Astrocyte (in vitro differentiated cells and primary cell): ENCODE results near the gene DACT3. TPM values are rescaled to one million over a fixed set of nuclear protein-coding genes. Genes with fewer than 3 reads are reported as not detected.

Source experiments
- DNase-seq: peaks from one replicate; pipeline ENCODE4 v3.0.0-alpha.2; 2010; ENCODE audit warnings: low read depth
- FAIRE-seq: peaks from 2 replicates; lab custom pipeline; 2011; peaks lifted over from hg19 to GRCh38; lab: Jason Lieb, UNC
- H2AFZ ChIP-seq: 2 replicates; pipeline ENCODE4 v1.6.0; 2012; ENCODE audit warnings: low read depth, low read length, inconsistent platforms
- H3K27ac ChIP-seq: 2 replicates; pipeline ENCODE4 v1.5.1; 2011; ENCODE audit warnings: low read depth, low read length, inconsistent platforms
- H3K27me3 ChIP-seq: 2 replicates; pipeline ENCODE4 v1.6.0; 2011; ENCODE audit warnings: low read length, inconsistent platforms; ENCODE audit not compliant: insufficient read depth
- H3K36me3 ChIP-seq: 2 replicates; pipeline ENCODE4 v1.5.1; 2011; ENCODE audit warnings: low read length, inconsistent platforms; ENCODE audit not compliant: insufficient read depth
- H3K4me1 ChIP-seq: 2 replicates; pipeline ENCODE4 v1.5.1; 2011; ENCODE audit warnings: low read length, inconsistent platforms; ENCODE audit not compliant: insufficient read depth
- H3K4me2 ChIP-seq: 2 replicates; pipeline ENCODE4 v1.6.0; 2012; ENCODE audit warnings: low read length, inconsistent platforms
- H3K4me3 ChIP-seq: 2 replicates; pipeline ENCODE4 v1.5.1; 2011; ENCODE audit warnings: low read depth, mild to moderate bottlenecking, low read length, inconsistent platforms; ENCODE audit not compliant: insufficient read depth
- H3K79me2 ChIP-seq: 2 replicates; pipeline ENCODE4 v1.6.0; 2012; ENCODE audit warnings: mild to moderate bottlenecking, low read length, inconsistent platforms; ENCODE audit not compliant: insufficient read depth
- H3K9ac ChIP-seq: 2 replicates; pipeline ENCODE4 v1.6.0; 2012; ENCODE audit warnings: mild to moderate bottlenecking, low read length, inconsistent platforms
- H3K9me3 ChIP-seq: 2 replicates; pipeline ENCODE4 v1.5.1; 2012; ENCODE audit warnings: low read depth, mild to moderate bottlenecking, low read length, inconsistent platforms; ENCODE audit not compliant: insufficient read depth
- H4K20me1 ChIP-seq: 2 replicates; pipeline ENCODE4 v1.6.0; 2012; ENCODE audit warnings: low read length, inconsistent platforms; ENCODE audit not compliant: insufficient read depth
- H3K27ac Mint-ChIP-seq: one replicate; pipeline ENCODE4 v1.8.0; 2021; ENCODE audit warnings: mild to moderate bottlenecking, mixed read lengths; ENCODE audit not compliant: unreplicated experiment
- H3K27me3 Mint-ChIP-seq: one replicate; pipeline ENCODE4 v1.8.0; 2021; ENCODE audit warnings: low read depth, mixed read lengths; ENCODE audit not compliant: unreplicated experiment
- H3K36me3 Mint-ChIP-seq: one replicate; pipeline ENCODE4 v1.8.0; 2021; ENCODE audit warnings: low read depth, mixed read lengths; ENCODE audit not compliant: unreplicated experiment
- H3K4me1 Mint-ChIP-seq: one replicate; pipeline ENCODE4 v1.8.0; 2021; ENCODE audit warnings: low read depth, mixed read lengths; ENCODE audit not compliant: unreplicated experiment
- H3K4me3 Mint-ChIP-seq: one replicate; pipeline ENCODE4 v1.8.0; 2021; ENCODE audit warnings: mild to moderate bottlenecking, moderate library complexity, mixed read lengths; ENCODE audit not compliant: unreplicated experiment
- H3K9me3 Mint-ChIP-seq: one replicate; pipeline ENCODE4 v1.8.0; 2021; ENCODE audit warnings: mild to moderate bottlenecking, mixed read lengths; ENCODE audit not compliant: unreplicated experiment
- CTCF ChIP-seq: IDR thresholded peaks from 2 replicates; pipeline ENCODE4 v1.5.1; 2011; ENCODE audit warnings: low read depth, mild to moderate bottlenecking, inconsistent platforms, low read length, moderate library complexity; ENCODE audit not compliant: insufficient read depth
- EZH2 ChIP-seq: IDR thresholded peaks from 2 replicates; pipeline ENCODE4 v1.6.1; 2012; ENCODE audit warnings: mild to moderate bottlenecking, low read length, inconsistent platforms; ENCODE audit not compliant: insufficient read depth
- total RNA-seq: library from RNA; stranded (reverse); gene quantifications from 2 replicates; pipeline ENCODE4 v1.2.1, GENCODE V29; 2021

Gene DACT3
- total RNA-seq, 1 donor from 2014 or later, result 19.8 TPM

- Mint-ChIP-seq H3K36me3 (peaks cover 10% of the 10 kb centered on the region), H3K9me3 (no peaks in the 10 kb centered on the region), H3K27ac (peak overlapping the region; percentile 100), H3K27me3 (no peaks in the 10 kb centered on the region), H3K4me3 (peak overlapping the region; percentile 94), H3K4me1 (peaks cover 19% of the 10 kb centered on the region)
- no peaks in the 10 kb centered on the region for H3K9me3 ChIP-seq
- H3K4me3 ChIP-seq, result peak overlapping the region; percentile 89
- H3K36me3 ChIP-seq, result peaks cover 2% of the 10 kb centered on the region
- H3K9ac ChIP-seq, result peak overlapping the region; percentile 100
- H4K20me1 ChIP-seq, result peaks cover 38% of the 10 kb centered on the region
- peak overlapping the region; percentile 98 for H3K4me2 ChIP-seq
- no peaks in the 10 kb centered on the region for H3K27me3 ChIP-seq
- peak overlapping the region; percentile 100 for H3K27ac ChIP-seq
- peak overlapping the region; percentile 100 for H2AFZ ChIP-seq
- TF ChIP-seq EZH2 (no peak), CTCF (no peak)
- DNase-seq (peak; percentile 93), FAIRE-seq (no peak)
- peaks cover 44% of the 10 kb centered on the region for H3K79me2 ChIP-seq
- peaks cover 19% of the 10 kb centered on the region for H3K4me1 ChIP-seq
Observed at GRCh38 chr19:46600384-46601317, 60.3 kb downstream of the DACT3 start.

DNA sequence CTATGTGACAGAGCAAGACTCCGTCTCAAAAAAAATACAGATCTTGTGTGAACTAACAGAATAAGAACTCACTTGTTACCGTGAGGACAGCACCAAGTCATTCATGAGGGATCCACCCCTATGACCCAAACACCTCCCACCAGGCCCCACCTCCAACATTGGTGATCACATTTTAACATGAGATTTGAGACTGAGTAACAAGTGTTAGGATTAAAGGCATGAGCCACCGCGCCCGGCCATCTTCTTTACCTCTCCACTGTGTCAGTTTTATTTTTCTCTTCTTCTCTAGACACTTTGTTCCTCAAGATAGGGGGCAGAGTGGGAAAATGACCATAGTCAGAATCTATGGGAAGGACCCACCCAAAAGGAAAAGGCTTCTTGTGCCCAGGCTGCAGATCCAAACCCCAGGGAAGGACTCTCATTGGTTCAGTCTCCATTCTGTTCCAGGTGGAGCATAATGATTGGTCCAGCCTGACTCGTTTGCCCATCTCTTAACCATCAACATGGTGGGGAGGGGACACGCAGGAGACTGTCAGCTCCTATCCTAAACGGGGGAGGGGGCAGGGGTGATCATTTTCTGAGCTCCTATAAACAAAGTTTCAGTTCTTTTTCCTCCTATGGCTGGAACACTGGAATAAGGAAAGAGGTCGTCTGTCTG, 61.1 kb downstream of the DACT3 start:
- no peak for DNase-seq
- Mint-ChIP-seq H3K4me1 (peaks cover 16% of the 10 kb centered on the region), H3K9me3 (no peaks in the 10 kb centered on the region), H3K36me3 (peaks cover 9% of the 10 kb centered on the region), H3K27ac (peak overlapping the region; percentile 100), H3K27me3 (no peaks in the 10 kb centered on the region), H3K4me3 (peak overlapping the region; percentile 94)
- Histone ChIP-seq H3K4me3 (peak overlapping the region; percentile 89), H3K36me3 (no peaks in the 10 kb centered on the region), H3K27me3 (no peaks in the 10 kb centered on the region), H3K79me2 (peaks cover 36% of the 10 kb centered on the region), H3K27ac (peak overlapping the region; percentile 100), H2AFZ (peak overlapping the region; percentile 100), H3K9ac (peak overlapping the region; percentile 100), H3K4me2 (peak overlapping the region; percentile 98), H4K20me1 (peaks cover 30% of the 10 kb centered on the region), H3K4me1 (peaks cover 19% of the 10 kb centered on the region), H3K9me3 (no peaks in the 10 kb centered on the region)
- TF ChIP-seq EZH2 (no peak), CTCF (no peak)
- FAIRE-seq, result no peak
